Measurements from ENCODE around the gene RUBCNL. TPM values are rescaled to one million over a fixed set of nuclear protein-coding genes. Genes with fewer than 3 reads are reported as not detected.

Gene RUBCNL
- total and polyA plus RNA-seq, 9 of the 15 experiments (the other 6 are each of a cell fraction or from before 2014, with no cell fraction given) = 0.04 to 0.35 (median 0.12) TPM; not detected in 3

DNA sequence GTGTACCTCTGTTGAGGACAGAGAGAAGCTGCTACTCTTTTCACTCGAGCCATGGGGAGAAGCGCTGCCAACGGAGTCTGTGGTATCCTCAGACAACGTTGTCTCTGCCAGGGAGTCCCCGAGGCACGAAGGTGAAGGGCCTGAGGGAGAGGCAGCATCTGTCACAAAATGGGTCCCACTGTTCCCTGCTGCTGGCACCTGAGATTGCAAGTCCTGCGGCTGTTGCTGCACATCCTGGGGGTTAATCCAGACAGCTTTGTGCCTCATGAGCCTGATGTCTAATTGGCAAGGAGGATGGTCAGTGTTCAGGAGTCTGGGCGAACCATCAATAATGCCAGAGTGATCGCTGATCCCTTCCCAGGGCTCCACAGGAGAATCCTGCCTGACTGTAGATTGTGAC lies 15.0 kb downstream of the RUBCNL start:
- WGBS (ENCODE audit: insufficient coverage, low coverage, missing lambda C conversion rate) = 3% methylated on average over 4 of the region's 9 CpGs
- Histone ChIP-seq H3K4me2 (ENCODE audit: insufficient read depth, low read length) (no peak overlapping the region), H4K20me1 (replicated peaks; ENCODE audit: control insufficient read depth, insufficient read depth, low read length) (no peaks in the 10 kb centered on the region), H3K4me1 (replicated peaks in 1 of 2; ENCODE audit: control insufficient read depth in 2 of 2, insufficient read depth in 2 of 2, low read length in 2 of 2) (no peaks in the 10 kb centered on the region; a peak in 2 of 5 replicates), H3K9me3 (replicated peaks; ENCODE audit: control insufficient read depth, insufficient read depth, low read depth, low read length) (no peaks in the 10 kb centered on the region), H2AFZ (ENCODE audit: low read depth, low read length) (no peak overlapping the region), H3K4me3 (no peak overlapping the region), H3K9ac (ENCODE audit: insufficient read depth in 1 of 2, low read depth in 2 of 2, low read length in 2 of 2) (no peak overlapping the region), H3K9me1 (ENCODE audit: control insufficient read depth, insufficient read depth, low read length) (no peaks in the 10 kb centered on the region), H3K27me3 (ENCODE audit: control insufficient read depth in 2 of 2, insufficient read depth in 2 of 2, low read length in 2 of 2) (peaks cover 4 to 16% of the 10 kb centered on the region in 2 experiments; a peak in 4 of 5 replicates), H3K27ac (ENCODE audit: extremely low read depth, low read depth, low read length) (no peak overlapping the region), H3K79me2 (ENCODE audit: control insufficient read depth, insufficient read depth, low read length) (no peaks in the 10 kb centered on the region), H3K36me3 (ENCODE audit: control insufficient read depth, insufficient read depth, low read length) (no peaks in the 10 kb centered on the region)
- ATAC-seq = no peak
- POLR2A ChIA-PET = no interaction called here
- DNase-seq (ENCODE audit: extremely low read depth in 1 of 4, low spot score in 3 of 4) = no peak
- no peak for FAIRE-seq
- TF ChIP-seq ZNF316 (IDR thresholded peaks at IDR 0.05) (no peak), ILF3 (IDR thresholded peaks at IDR 0.05; ENCODE audit: borderline replicate concordance) (no peak)
- in situ Hi-C loops (cut with MboI) (no loop called here), intact Hi-C loops (cut with micrococcal nuclease) (no loop called here)
- CTCF ChIA-PET (ENCODE audit: low intra/inter-chr PET ratio) = no interaction called here
- BruUV-seq (replicated peaks) = no TSS peak

DNA sequence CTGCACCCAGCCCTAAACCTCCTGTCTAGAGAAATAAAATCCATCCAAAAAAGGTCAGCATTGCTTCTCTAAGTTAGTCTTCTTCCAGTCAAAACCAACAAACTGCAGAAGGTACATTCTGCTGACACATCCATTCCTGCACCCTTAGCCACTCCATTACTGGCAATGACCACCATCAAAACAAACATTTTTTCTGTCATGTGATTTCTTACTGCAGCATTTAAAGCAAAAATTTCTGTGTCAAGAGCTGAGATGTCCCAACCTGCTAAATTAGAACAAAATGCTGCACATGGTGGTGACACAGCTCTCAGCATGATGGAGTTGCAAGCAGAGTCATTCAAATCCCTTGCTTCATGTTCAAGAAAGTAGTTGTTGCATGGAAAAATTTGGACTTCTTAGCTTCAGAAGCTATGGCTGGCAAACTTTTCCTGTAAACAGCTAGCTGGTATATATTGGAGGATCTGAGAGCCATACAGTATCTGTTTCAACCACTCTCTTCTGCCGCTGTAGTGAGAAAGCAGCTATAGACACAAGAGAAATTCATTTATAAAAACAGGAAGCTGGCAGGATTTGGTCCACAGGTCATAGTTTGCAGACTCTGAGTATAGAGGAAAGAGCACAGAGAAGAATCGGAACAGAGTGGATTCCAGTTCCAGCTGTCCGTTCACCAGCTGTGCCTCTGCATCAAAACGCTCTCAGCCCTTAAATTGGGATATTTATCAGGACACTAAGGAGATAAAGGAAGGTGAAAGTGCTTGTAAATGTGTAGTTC lies 17.4 kb downstream of the RUBCNL start:
- no peaks in the 10 kb centered on the region; a peak in 2 of 5 replicates for H3K4me1 ChIP-seq (replicated peaks in 1 of 2; ENCODE audit: control insufficient read depth in 2 of 2, insufficient read depth in 2 of 2, low read length in 2 of 2)
- POLR2A ChIA-PET = no interaction called here
- no peak overlapping the region for H3K9ac ChIP-seq (ENCODE audit: insufficient read depth in 1 of 2, low read depth in 2 of 2, low read length in 2 of 2)
- CTCF ChIA-PET (ENCODE audit: low intra/inter-chr PET ratio) = no interaction called here
- H3K27ac ChIP-seq (ENCODE audit: extremely low read depth, low read depth, low read length) = no peak overlapping the region
- H3K79me2 ChIP-seq (ENCODE audit: control insufficient read depth, insufficient read depth, low read length) = no peaks in the 10 kb centered on the region
- no peaks in the 10 kb centered on the region for H3K36me3 ChIP-seq (ENCODE audit: control insufficient read depth, insufficient read depth, low read length)
- BruUV-seq (replicated peaks) = no TSS peak
- H3K9me3 ChIP-seq (replicated peaks; ENCODE audit: control insufficient read depth, insufficient read depth, low read depth, low read length) = no peaks in the 10 kb centered on the region
- no peak overlapping the region for H3K4me3 ChIP-seq
- no peak for ATAC-seq
- DNase-seq (ENCODE audit: extremely low read depth in 1 of 4, low spot score in 3 of 4) = no peak
- H4K20me1 ChIP-seq (replicated peaks; ENCODE audit: control insufficient read depth, insufficient read depth, low read length) = no peaks in the 10 kb centered on the region
- in situ Hi-C loops (cut with MboI) = no loop called here
- H2AFZ ChIP-seq (ENCODE audit: low read depth, low read length) = no peak overlapping the region
- no peaks in the 10 kb centered on the region for H3K9me1 ChIP-seq (ENCODE audit: control insufficient read depth, insufficient read depth, low read length)
- FAIRE-seq = no peak
- intact Hi-C loops (cut with micrococcal nuclease) = no loop called here
- WGBS (ENCODE audit: insufficient coverage, low coverage, missing lambda C conversion rate) = 0% methylated on average over 3 of the region's 4 CpGs
- H3K4me2 ChIP-seq (ENCODE audit: insufficient read depth, low read length) = no peak overlapping the region
- peaks cover 4 to 21% of the 10 kb centered on the region in 2 experiments; a peak in 4 of 5 replicates for H3K27me3 ChIP-seq (ENCODE audit: control insufficient read depth in 2 of 2, insufficient read depth in 2 of 2, low read length in 2 of 2)
- TF ChIP-seq C11orf30 (IDR thresholded peaks at IDR 0.05; ENCODE audit: low read depth) = peak; percentile 47; the same call in 1 of the 2 replicates
- TF ChIP-seq ZNF280B (CRISPR knock-in tag; IDR thresholded peaks at IDR 0.05) = no peak
- no peak for TF ChIP-seq FOXP4 (CRISPR knock-in tag; IDR thresholded peaks at IDR 0.05; ENCODE audit: borderline replicate concordance)
- no peak for TF ChIP-seq ZNF146 (CRISPR knock-in tag; IDR thresholded peaks at IDR 0.05; ENCODE audit: unreplicated experiment)
- no peak for TF ChIP-seq ARID3A (IDR thresholded peaks at IDR 0.05; ENCODE audit: borderline replicate concordance, low read depth, low read length)

Measured in K562 (cell line).